Measurements from ENCODE around the gene HEYL. TPM values are rescaled to one million over a fixed set of nuclear protein-coding genes. Genes with fewer than 3 reads are reported as not detected.

The HEYL gene
- total and polyA plus RNA-seq, 9 of the 15 experiments (the other 6 are each of a cell fraction or from before 2014, with no cell fraction given): 0.13 to 0.89 (median 0.25) TPM

GRCh38 chr1:39638965-39639304, 508 bp downstream of the HEYL start (continued):
- TF ChIP-seq, protein P1, sequence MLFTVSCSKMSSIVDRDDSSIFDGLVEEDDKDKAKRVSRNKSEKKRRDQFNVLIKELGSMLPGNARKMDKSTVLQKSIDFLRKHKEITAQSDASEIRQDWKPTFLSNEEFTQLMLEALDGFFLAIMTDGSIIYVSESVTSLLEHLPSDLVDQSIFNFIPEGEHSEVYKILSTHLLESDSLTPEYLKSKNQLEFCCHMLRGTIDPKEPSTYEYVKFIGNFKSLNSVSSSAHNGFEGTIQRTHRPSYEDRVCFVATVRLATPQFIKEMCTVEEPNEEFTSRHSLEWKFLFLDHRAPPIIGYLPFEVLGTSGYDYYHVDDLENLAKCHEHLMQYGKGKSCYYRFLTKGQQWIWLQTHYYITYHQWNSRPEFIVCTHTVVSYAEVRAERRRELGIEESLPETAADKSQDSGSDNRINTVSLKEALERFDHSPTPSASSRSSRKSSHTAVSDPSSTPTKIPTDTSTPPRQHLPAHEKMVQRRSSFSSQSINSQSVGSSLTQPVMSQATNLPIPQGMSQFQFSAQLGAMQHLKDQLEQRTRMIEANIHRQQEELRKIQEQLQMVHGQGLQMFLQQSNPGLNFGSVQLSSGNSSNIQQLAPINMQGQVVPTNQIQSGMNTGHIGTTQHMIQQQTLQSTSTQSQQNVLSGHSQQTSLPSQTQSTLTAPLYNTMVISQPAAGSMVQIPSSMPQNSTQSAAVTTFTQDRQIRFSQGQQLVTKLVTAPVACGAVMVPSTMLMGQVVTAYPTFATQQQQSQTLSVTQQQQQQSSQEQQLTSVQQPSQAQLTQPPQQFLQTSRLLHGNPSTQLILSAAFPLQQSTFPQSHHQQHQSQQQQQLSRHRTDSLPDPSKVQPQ (CRISPR knock-in tag; IDR thresholded peaks at IDR 0.05; ENCODE audit: borderline replicate concordance): no peak
- TF ChIP-seq CBX3 (IDR thresholded peaks at IDR 0.05; ENCODE audit: borderline replicate concordance in 1 of 2, low read length in 2 of 2) (no peak), NCOA4 (IDR thresholded peaks at IDR 0.05; ENCODE audit: partially characterized antibody) (no peak), MAFG (tag; conservative IDR thresholded peaks at IDR 0.05) (peak; percentile 67), MAFF (IDR thresholded peaks at IDR 0.05; ENCODE audit: low read length) (peak; percentile 56), RBFOX2 (IDR thresholded peaks at IDR 0.05; ENCODE audit: low read depth, low read length) (no peak), HDAC2 (IDR thresholded peaks at IDR 0.05) (no peak), IRF1 (CRISPR knock-in tag; IDR thresholded peaks at IDR 0.05; ENCODE audit: borderline replicate concordance) (no peak), KLF16 (IDR thresholded peaks at IDR 0.05) (no peak), ZNF316 (IDR thresholded peaks at IDR 0.05) (peak; percentile 86)
- TF ChIP-seq, protein P2, sequence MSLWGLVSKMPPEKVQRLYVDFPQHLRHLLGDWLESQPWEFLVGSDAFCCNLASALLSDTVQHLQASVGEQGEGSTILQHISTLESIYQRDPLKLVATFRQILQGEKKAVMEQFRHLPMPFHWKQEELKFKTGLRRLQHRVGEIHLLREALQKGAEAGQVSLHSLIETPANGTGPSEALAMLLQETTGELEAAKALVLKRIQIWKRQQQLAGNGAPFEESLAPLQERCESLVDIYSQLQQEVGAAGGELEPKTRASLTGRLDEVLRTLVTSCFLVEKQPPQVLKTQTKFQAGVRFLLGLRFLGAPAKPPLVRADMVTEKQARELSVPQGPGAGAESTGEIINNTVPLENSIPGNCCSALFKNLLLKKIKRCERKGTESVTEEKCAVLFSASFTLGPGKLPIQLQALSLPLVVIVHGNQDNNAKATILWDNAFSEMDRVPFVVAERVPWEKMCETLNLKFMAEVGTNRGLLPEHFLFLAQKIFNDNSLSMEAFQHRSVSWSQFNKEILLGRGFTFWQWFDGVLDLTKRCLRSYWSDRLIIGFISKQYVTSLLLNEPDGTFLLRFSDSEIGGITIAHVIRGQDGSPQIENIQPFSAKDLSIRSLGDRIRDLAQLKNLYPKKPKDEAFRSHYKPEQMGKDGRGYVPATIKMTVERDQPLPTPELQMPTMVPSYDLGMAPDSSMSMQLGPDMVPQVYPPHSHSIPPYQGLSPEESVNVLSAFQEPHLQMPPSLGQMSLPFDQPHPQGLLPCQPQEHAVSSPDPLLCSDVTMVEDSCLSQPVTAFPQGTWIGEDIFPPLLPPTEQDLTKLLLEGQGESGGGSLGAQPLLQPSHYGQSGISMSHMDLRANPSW (CRISPR knock-in tag; IDR thresholded peaks at IDR 0.05): no peak
- TF ChIP-seq, protein P3, sequence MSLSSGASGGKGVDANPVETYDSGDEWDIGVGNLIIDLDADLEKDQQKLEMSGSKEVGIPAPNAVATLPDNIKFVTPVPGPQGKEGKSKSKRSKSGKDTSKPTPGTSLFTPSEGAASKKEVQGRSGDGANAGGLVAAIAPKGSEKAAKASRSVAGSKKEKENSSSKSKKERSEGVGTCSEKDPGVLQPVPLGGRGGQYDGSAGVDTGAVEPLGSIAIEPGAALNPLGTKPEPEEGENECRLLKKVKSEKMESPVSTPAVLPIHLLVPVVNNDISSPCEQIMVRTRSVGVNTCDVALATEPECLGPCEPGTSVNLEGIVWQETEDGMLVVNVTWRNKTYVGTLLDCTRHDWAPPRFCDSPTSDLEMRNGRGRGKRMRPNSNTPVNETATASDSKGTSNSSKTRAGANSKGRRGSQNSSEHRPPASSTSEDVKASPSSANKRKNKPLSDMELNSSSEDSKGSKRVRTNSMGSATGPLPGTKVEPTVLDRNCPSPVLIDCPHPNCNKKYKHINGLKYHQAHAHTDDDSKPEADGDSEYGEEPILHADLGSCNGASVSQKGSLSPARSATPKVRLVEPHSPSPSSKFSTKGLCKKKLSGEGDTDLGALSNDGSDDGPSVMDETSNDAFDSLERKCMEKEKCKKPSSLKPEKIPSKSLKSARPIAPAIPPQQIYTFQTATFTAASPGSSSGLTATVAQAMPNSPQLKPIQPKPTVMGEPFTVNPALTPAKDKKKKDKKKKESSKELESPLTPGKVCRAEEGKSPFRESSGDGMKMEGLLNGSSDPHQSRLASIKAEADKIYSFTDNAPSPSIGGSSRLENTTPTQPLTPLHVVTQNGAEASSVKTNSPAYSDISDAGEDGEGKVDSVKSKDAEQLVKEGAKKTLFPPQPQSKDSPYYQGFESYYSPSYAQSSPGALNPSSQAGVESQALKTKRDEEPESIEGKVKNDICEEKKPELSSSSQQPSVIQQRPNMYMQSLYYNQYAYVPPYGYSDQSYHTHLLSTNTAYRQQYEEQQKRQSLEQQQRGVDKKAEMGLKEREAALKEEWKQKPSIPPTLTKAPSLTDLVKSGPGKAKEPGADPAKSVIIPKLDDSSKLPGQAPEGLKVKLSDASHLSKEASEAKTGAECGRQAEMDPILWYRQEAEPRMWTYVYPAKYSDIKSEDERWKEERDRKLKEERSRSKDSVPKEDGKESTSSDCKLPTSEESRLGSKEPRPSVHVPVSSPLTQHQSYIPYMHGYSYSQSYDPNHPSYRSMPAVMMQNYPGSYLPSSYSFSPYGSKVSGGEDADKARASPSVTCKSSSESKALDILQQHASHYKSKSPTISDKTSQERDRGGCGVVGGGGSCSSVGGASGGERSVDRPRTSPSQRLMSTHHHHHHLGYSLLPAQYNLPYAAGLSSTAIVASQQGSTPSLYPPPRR (CRISPR knock-in tag; IDR thresholded peaks at IDR 0.05; ENCODE audit: borderline replicate concordance): no peak
- TF ChIP-seq, protein P4, sequence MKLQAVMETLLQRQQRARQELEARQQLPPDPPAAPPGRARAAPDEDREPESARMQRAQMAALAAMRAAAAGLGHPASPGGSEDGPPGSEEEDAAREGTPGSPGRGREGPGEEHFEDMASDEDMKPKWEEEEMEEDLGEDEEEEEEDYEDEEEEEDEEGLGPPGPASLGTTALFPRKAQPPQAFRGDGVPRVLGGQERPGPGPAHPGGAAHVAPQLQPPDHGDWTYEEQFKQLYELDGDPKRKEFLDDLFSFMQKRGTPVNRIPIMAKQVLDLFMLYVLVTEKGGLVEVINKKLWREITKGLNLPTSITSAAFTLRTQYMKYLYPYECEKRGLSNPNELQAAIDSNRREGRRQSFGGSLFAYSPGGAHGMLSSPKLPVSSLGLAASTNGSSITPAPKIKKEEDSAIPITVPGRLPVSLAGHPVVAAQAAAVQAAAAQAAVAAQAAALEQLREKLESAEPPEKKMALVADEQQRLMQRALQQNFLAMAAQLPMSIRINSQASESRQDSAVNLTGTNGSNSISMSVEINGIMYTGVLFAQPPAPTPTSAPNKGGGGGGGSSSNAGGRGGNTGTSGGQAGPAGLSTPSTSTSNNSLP (IDR thresholded peaks at IDR 0.05; ENCODE audit: borderline replicate concordance, low read depth, low read length): no peak

All from K562 (cell line).